ENCODE results near the gene AMN. TPM values are rescaled to one million over a fixed set of nuclear protein-coding genes. Genes with fewer than 3 reads are reported as not detected.

Gene AMN
- total and polyA plus RNA-seq, 9 of the 15 experiments (the other 6 are each of a cell fraction or from before 2014, with no cell fraction given): 0.04 to 0.14 TPM; not detected in 7

- BruUV-seq (replicated peaks): no TSS peak
- H3K4me2 ChIP-seq (ENCODE audit: insufficient read depth, low read length): no peak overlapping the region
- H3K9me3 ChIP-seq (replicated peaks; ENCODE audit: control insufficient read depth, insufficient read depth, low read depth, low read length): no peaks in the 10 kb centered on the region
- peak in 1 of 4 experiments; percentile 13 for DNase-seq (ENCODE audit: extremely low read depth in 1 of 4, low spot score in 3 of 4)
- H3K9ac ChIP-seq (ENCODE audit: insufficient read depth in 1 of 2, low read depth in 2 of 2, low read length in 2 of 2): no peak overlapping the region
- H3K79me2 ChIP-seq (ENCODE audit: control insufficient read depth, insufficient read depth, low read length): no peaks in the 10 kb centered on the region
- in situ Hi-C loops (cut with MboI) (no loop called here), intact Hi-C loops (cut with micrococcal nuclease) (no loop called here)
- no peak overlapping the region for H3K4me3 ChIP-seq
- H3K27me3 ChIP-seq (ENCODE audit: control insufficient read depth in 2 of 2, insufficient read depth in 2 of 2, low read length in 2 of 2): no peaks in the 10 kb centered on the region
- no peak overlapping the region for H3K27ac ChIP-seq (ENCODE audit: extremely low read depth, low read depth, low read length)
- no peak for FAIRE-seq
- ChIA-PET CTCF (ENCODE audit: low intra/inter-chr PET ratio) (no interaction called here), POLR2A (no interaction called here)
- no peak overlapping the region for H2AFZ ChIP-seq (ENCODE audit: low read depth, low read length)
- H3K36me3 ChIP-seq (ENCODE audit: control insufficient read depth, insufficient read depth, low read length): peaks cover 6% of the 10 kb centered on the region; the same call in 1 of the 3 replicates
- peaks cover 0 to 21% of the 10 kb centered on the region in 2 experiments; a peak in 3 of 5 replicates for H3K4me1 ChIP-seq (replicated peaks in 1 of 2; ENCODE audit: control insufficient read depth in 2 of 2, insufficient read depth in 2 of 2, low read length in 2 of 2)
- 67% methylated on average over 22 of the region's 34 CpGs for WGBS (ENCODE audit: insufficient coverage, low coverage, missing lambda C conversion rate)
- no peaks in the 10 kb centered on the region for H3K9me1 ChIP-seq (ENCODE audit: control insufficient read depth, insufficient read depth, low read length)
- ATAC-seq: no peak; the same call in 2 of the 3 replicates
- no peaks in the 10 kb centered on the region for H4K20me1 ChIP-seq (replicated peaks; ENCODE audit: control insufficient read depth, insufficient read depth, low read length)
- TF ChIP-seq POLR2G (IDR thresholded peaks at IDR 0.05; ENCODE audit: low read depth, low read length) (0 out of 2 replicates have a peak, but pooled peaks have one; percentile 15), TFAP4 (CRISPR knock-in tag; IDR thresholded peaks at IDR 0.05; ENCODE audit: borderline replicate concordance) (peak; percentile 16; the same call in 1 of the 2 replicates), GTF2A2 (tag; IDR thresholded peaks at IDR 0.05) (no peak), RBM14 (IDR thresholded peaks at IDR 0.05; ENCODE audit: borderline replicate concordance, insufficient read depth, low read depth, low read length) (no peak), RBM17 (IDR thresholded peaks at IDR 0.05; ENCODE audit: borderline replicate concordance, low read depth, low read length) (no peak), E2F6 (IDR thresholded peaks at IDR 0.05; ENCODE audit: borderline replicate concordance in 1 of 2, extremely low read depth in 1 of 2, insufficient read depth in 1 of 2, insufficient read length in 1 of 2, low read depth in 1 of 2, low read length in 1 of 2, poor library complexity in 1 of 2, severe bottlenecking in 1 of 2) (peak in 1 of 2 experiments; percentile 36), BHLHE40 (IDR thresholded peaks at IDR 0.05; ENCODE audit: low read length) (peak; percentile 76), JUND (IDR thresholded peaks at IDR 0.05; ENCODE audit: borderline replicate concordance, low read depth, low read length) (peak; percentile 60), JUND (tag; IDR thresholded peaks at IDR 0.05; ENCODE audit: borderline replicate concordance, low read depth, low read length) (no peak; the same call in 2 of the 3 replicates), ZNF316 (IDR thresholded peaks at IDR 0.05) (no peak), ZNF583 (CRISPR knock-in tag; IDR thresholded peaks at IDR 0.05) (no peak)
Observed at GRCh38 chr14:102930753-102931579, 8.5 kb downstream of the AMN start.
